ENCODE data around the gene UTP11. TPM values are rescaled to one million over a fixed set of nuclear protein-coding genes. Genes with fewer than 3 reads are reported as not detected.

UTP11 gene
- polyA plus RNA-seq, 3 donors = 41.7 to 45.8 (median 45.7) TPM

- DNase-seq (ENCODE audit: low read depth in 3 of 3, low spot score in 2 of 3) = no peak
Observed at GRCh38 chr1:38003261-38004250, 9.0 kb upstream of the UTP11 start.

GRCh38 chr1:38004284-38005108 lies 8.0 kb upstream of the UTP11 start:
- DNase-seq (ENCODE audit: low read depth in 3 of 3, low spot score in 2 of 3) = no peak

GRCh38 chr1:38005195-38006007 lies 7.1 kb upstream of the UTP11 start, which contains the start of gene FHL3:
Gene FHL3 (minus strand): TSS chr1:38005514. CDS start chr1:37999412, 6,102 bp downstream.
- no peak for DNase-seq (ENCODE audit: low read depth in 3 of 3, low spot score in 2 of 3)

GRCh38 chr1:38006008-38006828 lies 6.3 kb upstream of the UTP11 start:
- no peak for DNase-seq (ENCODE audit: low read depth in 3 of 3, low spot score in 2 of 3)

GRCh38 chr1:38009088-38009840 lies 3.3 kb upstream of the UTP11 start:
- DNase-seq (ENCODE audit: low read depth in 3 of 3, low spot score in 2 of 3) = no peak

GRCh38 chr1:38009841-38010180 lies 2.7 kb upstream of the UTP11 start:
- DNase-seq (ENCODE audit: low read depth in 3 of 3, low spot score in 2 of 3) = no peak

GRCh38 chr1:38013227-38013622 lies 691 bp downstream of the UTP11 start:
- DNase-seq (ENCODE audit: low read depth in 3 of 3, low spot score in 2 of 3) = no peak

- DNase-seq (ENCODE audit: low read depth in 3 of 3, low spot score in 2 of 3) = no peak
Observed at GRCh38 chr1:38014171-38014570, 1.6 kb downstream of the UTP11 start.

- no peak for DNase-seq (ENCODE audit: low read depth in 3 of 3, low spot score in 2 of 3)
Observed at GRCh38 chr1:38014724-38015424, 2.3 kb downstream of the UTP11 start.

GRCh38 chr1:38015978-38016725 lies 3.6 kb downstream of the UTP11 start:
- DNase-seq (ENCODE audit: low read depth in 3 of 3, low spot score in 2 of 3) = no peak

GRCh38 chr1:38018864-38019343 lies 6.4 kb downstream of the UTP11 start:
- DNase-seq (ENCODE audit: low read depth in 3 of 3, low spot score in 2 of 3) = no peak

- no peak for DNase-seq (ENCODE audit: low read depth in 3 of 3, low spot score in 2 of 3)
Observed at GRCh38 chr1:38020396-38020795, 7.9 kb downstream of the UTP11 start.

- DNase-seq (ENCODE audit: low read depth in 3 of 3, low spot score in 2 of 3) = no peak
Observed at GRCh38 chr1:38021969-38022368, 9.4 kb downstream of the UTP11 start.

- no peak for DNase-seq (ENCODE audit: low read depth in 3 of 3, low spot score in 2 of 3)
Observed at GRCh38 chr1:38022810-38023209, 10.3 kb downstream of the UTP11 start.

- no peak for DNase-seq (ENCODE audit: low read depth in 3 of 3, low spot score in 2 of 3)
Observed at GRCh38 chr1:38025233-38025632, 12.7 kb downstream of the UTP11 start.

GRCh38 chr1:38025664-38026063 lies 13.1 kb downstream of the UTP11 start:
- no peak for DNase-seq (ENCODE audit: low read depth in 3 of 3, low spot score in 2 of 3)

- DNase-seq (ENCODE audit: low read depth in 3 of 3, low spot score in 2 of 3) = no peak
Observed at GRCh38 chr1:38026592-38027200, 14.2 kb downstream of the UTP11 start.
